ENCODE results near the gene SYNDIG1L. TPM values are rescaled to one million over a fixed set of nuclear protein-coding genes. Genes with fewer than 3 reads are reported as not detected.

SYNDIG1L gene
- total and polyA plus RNA-seq, 9 of the 15 experiments (the other 6 are each of a cell fraction or from before 2014, with no cell fraction given), result not detected

GRCh38 chr14:74418031-74418430, 8.0 kb downstream of the SYNDIG1L start:
- Histone ChIP-seq H3K4me3 (no peak overlapping the region), H3K4me1 (replicated peaks in 1 of 2; ENCODE audit: control insufficient read depth in 2 of 2, insufficient read depth in 2 of 2, low read length in 2 of 2) (no peaks in the 10 kb centered on the region), H2AFZ (ENCODE audit: low read depth, low read length) (no peak overlapping the region), H3K36me3 (ENCODE audit: control insufficient read depth, insufficient read depth, low read length) (no peaks in the 10 kb centered on the region), H3K79me2 (ENCODE audit: control insufficient read depth, insufficient read depth, low read length) (no peaks in the 10 kb centered on the region), H3K9me3 (replicated peaks; ENCODE audit: control insufficient read depth, insufficient read depth, low read depth, low read length) (no peaks in the 10 kb centered on the region), H4K20me1 (replicated peaks; ENCODE audit: control insufficient read depth, insufficient read depth, low read length) (no peaks in the 10 kb centered on the region; the same call in 1 of the 2 replicates), H3K27ac (ENCODE audit: extremely low read depth, low read depth, low read length) (no peak overlapping the region), H3K9me1 (ENCODE audit: control insufficient read depth, insufficient read depth, low read length) (no peaks in the 10 kb centered on the region), H3K27me3 (ENCODE audit: control insufficient read depth in 2 of 2, insufficient read depth in 2 of 2, low read length in 2 of 2) (peaks cover 0 to 16% of the 10 kb centered on the region in 2 experiments; a peak in 3 of 5 replicates), H3K4me2 (ENCODE audit: insufficient read depth, low read length) (no peak overlapping the region), H3K9ac (ENCODE audit: insufficient read depth in 1 of 2, low read depth in 2 of 2, low read length in 2 of 2) (no peak overlapping the region)
- ChIA-PET POLR2A (interaction anchor here (0.7 kb wide), 1 partner anchor 9 kb away, joined by 3 read pairs; no protein-coding TSS in a partner anchor), CTCF (ENCODE audit: low intra/inter-chr PET ratio) (no interaction called here)
- ATAC-seq (no peak), DNase-seq (ENCODE audit: extremely low read depth in 1 of 4, low spot score in 3 of 4) (no peak), FAIRE-seq (no peak)
- no TSS peak for BruUV-seq (replicated peaks)
- no peak for TF ChIP-seq ARNT (IDR thresholded peaks at IDR 0.05)
- no peak for TF ChIP-seq IRF1 (CRISPR knock-in tag; IDR thresholded peaks at IDR 0.05; ENCODE audit: borderline replicate concordance)
- no peak for TF ChIP-seq MECOM (CRISPR knock-in tag; IDR thresholded peaks at IDR 0.05)
- no peak for TF ChIP-seq ZEB2 (IDR thresholded peaks at IDR 0.05)
- no peak for TF ChIP-seq ZBTB26 (CRISPR knock-in tag; IDR thresholded peaks at IDR 0.05)
- no peak for TF ChIP-seq SMARCC2 (IDR thresholded peaks at IDR 0.05; ENCODE audit: low read depth)
- no peak for TF ChIP-seq RBFOX2 (IDR thresholded peaks at IDR 0.05; ENCODE audit: low read depth, low read length)
- TF ChIP-seq NCOR1 (IDR thresholded peaks at IDR 0.05), result no peak
- no peak for TF ChIP-seq ZNF354B (CRISPR knock-in tag; IDR thresholded peaks at IDR 0.05)
- TF ChIP-seq SAFB2 (IDR thresholded peaks at IDR 0.05; ENCODE audit: borderline replicate concordance, low read depth, low read length, severe bottlenecking), result no peak
- no peak for TF ChIP-seq LCOR (CRISPR knock-in tag; IDR thresholded peaks at IDR 0.05)
- no peak for TF ChIP-seq ZNF143 (CRISPR knock-in tag; IDR thresholded peaks at IDR 0.05)
- TF ChIP-seq BDP1 (IDR thresholded peaks at IDR 0.05; ENCODE audit: insufficient read depth, insufficient read length), result no peak
- WGBS (ENCODE audit: insufficient coverage, low coverage, missing lambda C conversion rate), result 0% methylated on average over 8 of the region's 8 CpGs
- intact Hi-C loops (cut with micrococcal nuclease), result no loop called here
- in situ Hi-C loops (cut with MboI), result no loop called here

Measured in K562 (cell line).